ENCODE measurements around the gene CCDC158. TPM values are rescaled to one million over a fixed set of nuclear protein-coding genes. Genes with fewer than 3 reads are reported as not detected.

CCDC158 gene
- total and polyA plus RNA-seq, 2 donors (not counting 3 experiments of a cell fraction or from before 2014, with no cell fraction given): not detected

DNA sequence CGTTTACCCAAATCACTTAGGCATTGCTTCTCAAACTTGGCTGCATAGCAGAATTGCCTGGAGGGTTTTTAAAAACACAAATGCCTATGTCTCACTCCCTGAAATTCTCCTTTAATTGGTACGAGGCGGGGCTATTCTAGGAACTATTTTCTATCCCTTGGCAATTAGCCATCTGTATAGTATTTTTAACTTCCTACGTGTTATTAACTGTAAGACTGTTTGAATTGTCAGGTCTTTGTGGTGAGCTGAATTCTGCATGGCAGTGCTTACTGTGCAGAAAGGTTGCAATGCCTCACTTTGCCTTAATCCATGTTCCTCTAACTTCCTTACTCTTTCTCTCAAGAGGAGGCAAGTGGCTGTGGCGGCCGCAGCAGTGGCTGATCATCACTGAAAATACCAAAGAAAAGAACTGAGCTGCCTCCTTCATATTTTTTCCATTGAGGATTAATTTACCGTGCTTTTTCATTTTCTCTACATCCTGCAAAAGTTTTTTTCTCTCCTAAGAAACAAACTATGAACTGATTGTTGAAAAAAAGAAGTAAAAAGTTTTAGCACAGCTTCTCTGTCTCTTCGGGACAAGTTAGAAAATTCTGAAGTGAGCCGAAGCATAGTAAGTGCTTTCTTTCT lies 14.1 kb upstream of the CCDC158 start, which contains the start of gene SHROOM3:
TSS of gene SHROOM3 (plus strand) at position 329 of the 627 bp plus-strand sequence. CDS start 824 bp downstream, outside the sequence.
- intact Hi-C loops (cut with micrococcal nuclease): loop anchor here (5.0 kb wide), 2 partner anchors 258 to 512 kb away; partner anchors contain the start of gene SEPTIN11
- no peak for FAIRE-seq

More for the DNA sequence above, 14.1 kb upstream of the CCDC158 start, which contains the start of gene SHROOM3:
- no peak within 1 kb of the TSS for H3K9ac ChIP-seq (replicated peaks; ENCODE audit: extremely low read depth, insufficient read depth, low read length)
- H3K9me1 ChIP-seq (replicated peaks; ENCODE audit: control insufficient read depth, extremely low read depth, insufficient read depth, low read length): no peaks in the 10 kb centered on the region
- H3K36me3 ChIP-seq (ENCODE audit: control insufficient read depth in 2 of 2, extremely low read depth in 1 of 2, insufficient read depth in 2 of 2, low read length in 2 of 2): no peaks in the 10 kb centered on the region
- H3K27me3 ChIP-seq (ENCODE audit: control insufficient read depth in 2 of 2, insufficient read depth in 2 of 2, low read length in 2 of 2): peaks cover 41 to 65% of the 10 kb centered on the region in 2 experiments
- no peaks in the 10 kb centered on the region for H3K4me1 ChIP-seq (ENCODE audit: control insufficient read depth, extremely low read depth, insufficient read depth, low read length)
- no peak within 1 kb of the TSS for H2AFZ ChIP-seq (ENCODE audit: low read depth, low read length)
- dilution Hi-C loops (cut with MboI; ENCODE audit: extremely low pct_ligation_motif_present, low sequenced_read_pairs): no loop called here
- H3K27ac ChIP-seq (ENCODE audit: insufficient read depth, low read depth, low read length): no peak within 1 kb of the TSS
- no peak for DNase-seq (ENCODE audit: low read depth, low spot score)
- no peak within 1 kb of the TSS for H3K4me3 ChIP-seq (replicated peaks in 1 of 3; ENCODE audit: insufficient read depth in 1 of 3, low read depth in 1 of 3, low read length in 3 of 3)
- H4K20me1 ChIP-seq (replicated peaks; ENCODE audit: control insufficient read depth, extremely low read depth, insufficient read depth, low read length): no peaks in the 10 kb centered on the region
- TF ChIP-seq, protein P1, sequence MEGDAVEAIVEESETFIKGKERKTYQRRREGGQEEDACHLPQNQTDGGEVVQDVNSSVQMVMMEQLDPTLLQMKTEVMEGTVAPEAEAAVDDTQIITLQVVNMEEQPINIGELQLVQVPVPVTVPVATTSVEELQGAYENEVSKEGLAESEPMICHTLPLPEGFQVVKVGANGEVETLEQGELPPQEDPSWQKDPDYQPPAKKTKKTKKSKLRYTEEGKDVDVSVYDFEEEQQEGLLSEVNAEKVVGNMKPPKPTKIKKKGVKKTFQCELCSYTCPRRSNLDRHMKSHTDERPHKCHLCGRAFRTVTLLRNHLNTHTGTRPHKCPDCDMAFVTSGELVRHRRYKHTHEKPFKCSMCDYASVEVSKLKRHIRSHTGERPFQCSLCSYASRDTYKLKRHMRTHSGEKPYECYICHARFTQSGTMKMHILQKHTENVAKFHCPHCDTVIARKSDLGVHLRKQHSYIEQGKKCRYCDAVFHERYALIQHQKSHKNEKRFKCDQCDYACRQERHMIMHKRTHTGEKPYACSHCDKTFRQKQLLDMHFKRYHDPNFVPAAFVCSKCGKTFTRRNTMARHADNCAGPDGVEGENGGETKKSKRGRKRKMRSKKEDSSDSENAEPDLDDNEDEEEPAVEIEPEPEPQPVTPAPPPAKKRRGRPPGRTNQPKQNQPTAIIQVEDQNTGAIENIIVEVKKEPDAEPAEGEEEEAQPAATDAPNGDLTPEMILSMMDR (IDR thresholded peaks at IDR 0.05; ENCODE audit: extremely low read depth in 1 of 2, insufficient read depth in 1 of 2, low read depth in 1 of 2, low read length in 2 of 2): no peak
- TF ChIP-seq EZH2 (IDR thresholded peaks at IDR 0.05; ENCODE audit: borderline replicate concordance, low read depth, low read length, severe bottlenecking): peak; percentile 19
- ChIA-PET CTCF (interaction anchor here (0.8 to 12.2 kb wide), 6 partner anchors 10 to 661 kb away, joined by 3 to 392 read pairs (median 4); no protein-coding TSS in a partner anchor), POLR2A (no interaction called here)
- H3K4me2 ChIP-seq (ENCODE audit: insufficient read depth, low read length): no peak within 1 kb of the TSS
- H3K9me3 ChIP-seq (replicated peaks; ENCODE audit: control insufficient read depth, insufficient read depth, low read length): no peaks in the 10 kb centered on the region
- no TSS peak for BruUV-seq (replicated peaks)
- no peaks in the 10 kb centered on the region for H3K79me2 ChIP-seq (ENCODE audit: control insufficient read depth, insufficient read depth, low read length)

Data from endothelial cell of umbilical vein (primary cell).